AG09319 (cell line): ENCODE results near the gene SETX.

ENCODE experiments used
- DNase-seq: peaks from one replicate; pipeline ENCODE4 v3.0.0-alpha.2; 2010; ENCODE audit warnings: low read depth; ENCODE audit errors: extremely low read depth
- TF ChIP-seq, protein P1 (sequence below): IDR thresholded peaks from 2 replicates; pipeline ENCODE4 v1.5.1; 2011; ENCODE audit warnings: low read depth, mild to moderate bottlenecking, inconsistent platforms, low read length, moderate library complexity

Gene SETX

DNA sequence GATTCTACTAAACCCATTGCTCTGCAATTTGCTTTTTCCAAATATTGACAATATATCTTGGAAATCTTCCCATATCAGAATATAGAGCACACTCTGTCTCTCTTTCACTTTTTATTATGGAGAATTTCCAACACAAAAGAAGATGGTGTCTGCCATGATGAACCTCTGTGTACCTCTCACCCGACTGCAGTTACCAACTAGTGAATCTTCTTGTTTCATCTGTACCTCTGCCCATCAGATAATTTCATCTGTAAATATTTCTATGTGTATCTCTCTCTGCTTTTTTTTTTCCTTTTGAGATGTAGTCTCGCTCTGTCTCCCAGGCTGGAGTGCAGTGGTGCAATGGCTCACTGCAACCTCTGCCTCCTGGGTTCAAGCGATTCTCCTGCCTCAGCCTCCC is 130.1 kb downstream of the SETX start:
- DNase-seq: no peak
- TF ChIP-seq, protein P1, sequence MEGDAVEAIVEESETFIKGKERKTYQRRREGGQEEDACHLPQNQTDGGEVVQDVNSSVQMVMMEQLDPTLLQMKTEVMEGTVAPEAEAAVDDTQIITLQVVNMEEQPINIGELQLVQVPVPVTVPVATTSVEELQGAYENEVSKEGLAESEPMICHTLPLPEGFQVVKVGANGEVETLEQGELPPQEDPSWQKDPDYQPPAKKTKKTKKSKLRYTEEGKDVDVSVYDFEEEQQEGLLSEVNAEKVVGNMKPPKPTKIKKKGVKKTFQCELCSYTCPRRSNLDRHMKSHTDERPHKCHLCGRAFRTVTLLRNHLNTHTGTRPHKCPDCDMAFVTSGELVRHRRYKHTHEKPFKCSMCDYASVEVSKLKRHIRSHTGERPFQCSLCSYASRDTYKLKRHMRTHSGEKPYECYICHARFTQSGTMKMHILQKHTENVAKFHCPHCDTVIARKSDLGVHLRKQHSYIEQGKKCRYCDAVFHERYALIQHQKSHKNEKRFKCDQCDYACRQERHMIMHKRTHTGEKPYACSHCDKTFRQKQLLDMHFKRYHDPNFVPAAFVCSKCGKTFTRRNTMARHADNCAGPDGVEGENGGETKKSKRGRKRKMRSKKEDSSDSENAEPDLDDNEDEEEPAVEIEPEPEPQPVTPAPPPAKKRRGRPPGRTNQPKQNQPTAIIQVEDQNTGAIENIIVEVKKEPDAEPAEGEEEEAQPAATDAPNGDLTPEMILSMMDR: no peak

DNA sequence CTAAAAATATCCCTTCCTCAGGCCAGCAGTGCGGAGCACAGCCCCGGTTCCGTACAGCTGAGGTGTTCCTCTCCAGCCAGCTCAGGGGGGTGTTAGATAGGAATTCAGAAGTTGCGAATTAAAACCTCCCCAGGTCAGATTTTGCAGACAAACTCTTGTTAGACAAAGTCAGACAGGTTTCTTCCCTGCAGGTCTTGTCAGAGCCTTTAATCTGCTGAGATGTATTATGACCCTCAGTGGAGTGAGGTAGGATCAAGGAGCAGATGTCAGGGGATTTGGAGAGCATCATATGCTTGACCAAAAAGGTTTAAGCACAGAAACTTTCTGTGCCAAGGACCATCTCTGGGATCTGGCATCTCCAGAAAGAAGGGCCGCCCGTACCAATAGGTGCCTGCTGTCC is 132.8 kb downstream of the SETX start:
- TF ChIP-seq, protein P1: no peak
- DNase-seq: no peak

DNA sequence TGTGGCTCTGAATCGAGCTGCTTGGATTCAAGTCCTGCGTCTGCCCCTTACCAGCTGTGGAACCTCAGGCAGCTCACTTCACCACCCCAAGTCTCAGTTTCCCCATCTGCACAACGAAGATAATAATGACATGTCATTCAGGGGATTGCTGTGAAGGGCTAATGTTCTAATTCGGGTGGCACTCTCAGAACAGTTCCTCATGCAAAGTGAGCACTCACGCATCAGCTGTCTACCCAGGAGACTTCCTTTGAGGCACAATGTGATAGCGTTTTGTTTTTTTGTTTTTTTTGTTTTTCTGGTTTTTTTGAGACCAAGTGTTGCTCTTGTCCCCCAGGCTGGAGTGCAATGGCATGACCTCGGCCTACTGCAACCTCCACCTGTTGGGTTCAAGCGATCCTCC is 136.6 kb downstream of the SETX start:
- DNase-seq: no peak
- TF ChIP-seq, protein P1: no peak

DNA sequence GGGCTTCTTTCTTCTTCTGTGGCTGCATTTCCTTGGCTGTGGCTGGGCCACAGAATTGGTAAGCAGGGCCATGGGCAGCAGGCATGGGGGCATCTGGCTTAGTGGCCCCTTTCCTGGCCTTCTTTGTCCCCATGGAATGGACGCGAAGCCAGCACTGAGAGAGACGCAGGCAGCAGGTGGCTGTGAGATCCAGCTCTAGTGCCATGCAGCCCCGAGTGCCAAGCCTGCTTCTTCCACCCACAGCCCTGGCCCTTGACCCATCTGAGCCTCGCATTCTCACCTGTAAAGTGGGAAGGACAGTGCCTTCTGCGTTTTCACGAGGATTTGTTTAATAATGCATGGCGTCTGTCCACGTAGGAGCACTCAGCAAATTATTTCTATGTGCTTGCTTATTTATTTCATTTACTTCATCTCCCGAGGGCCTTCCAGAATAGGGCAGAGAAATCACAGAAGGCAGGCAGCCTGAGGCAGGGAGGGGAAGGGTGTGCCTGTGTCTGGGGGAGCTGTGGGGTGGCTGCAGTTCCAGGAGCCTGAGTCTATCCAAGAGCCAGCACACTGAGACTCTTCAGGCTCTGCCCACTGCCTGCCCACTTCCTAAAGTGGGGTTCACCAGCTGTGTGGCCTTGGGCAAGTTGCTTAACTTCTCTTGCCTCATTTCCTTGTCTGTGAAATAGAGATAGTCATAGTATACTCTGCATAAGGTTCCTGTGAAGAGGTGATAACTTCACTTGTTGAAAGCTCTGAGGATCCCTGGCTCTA is 137.7 kb downstream of the SETX start:
- TF ChIP-seq, protein P1: no peak
- DNase-seq: no peak

DNA sequence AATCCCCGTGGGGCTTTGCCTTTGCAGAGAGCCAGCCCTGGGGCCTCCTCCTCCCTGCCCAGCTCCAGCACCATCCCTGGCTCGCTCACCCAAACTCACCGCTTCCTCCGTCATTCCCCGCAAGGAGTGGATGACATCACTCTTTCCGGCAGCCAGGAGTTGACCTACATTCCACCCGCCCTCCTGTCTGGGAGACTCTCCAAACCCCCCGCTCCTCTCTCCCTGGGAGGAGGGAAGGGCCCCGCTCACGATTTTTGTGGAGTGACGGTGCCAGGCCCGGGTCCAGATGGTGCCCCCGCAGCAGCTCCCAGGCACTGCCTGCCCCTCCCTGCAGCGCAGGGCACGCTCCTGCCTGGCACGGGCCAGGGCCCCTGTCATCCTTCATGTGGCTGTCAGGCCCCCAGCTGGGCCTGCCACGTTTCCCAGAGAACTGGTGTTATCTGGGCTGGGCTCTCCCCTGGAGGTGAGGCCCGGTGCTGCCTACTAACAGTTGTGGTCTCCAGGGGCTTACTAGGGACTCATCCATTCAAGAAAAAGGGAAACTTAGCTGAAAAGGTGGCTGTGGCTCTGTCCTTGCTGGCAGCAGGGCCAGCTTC is 140.7 kb downstream of the SETX start:
- TF ChIP-seq, protein P1: no peak
- DNase-seq: peak; percentile 40

DNA sequence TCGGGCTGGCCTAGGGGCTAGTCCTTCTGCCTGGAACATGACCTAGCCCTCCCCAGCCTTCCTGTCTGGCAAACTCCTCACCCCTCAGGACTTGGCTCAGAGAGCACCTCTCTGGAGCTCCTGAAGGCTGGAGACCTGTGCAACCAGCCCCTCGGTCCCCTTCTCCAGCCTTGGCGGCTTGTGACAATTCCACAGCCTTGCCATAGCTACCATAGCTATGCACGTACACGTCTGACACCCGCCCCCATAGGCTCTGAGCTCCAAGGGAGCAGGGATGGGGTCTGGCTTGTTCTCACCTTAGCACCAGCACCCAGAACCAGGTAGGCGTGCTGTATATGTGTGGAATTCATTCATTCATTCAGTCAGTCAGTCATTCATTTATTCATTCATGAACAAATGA is 143.2 kb downstream of the SETX start:
- TF ChIP-seq, protein P1: no peak
- no peak for DNase-seq
